Activated naive CD8-positive, alpha-beta T cell treated with anti-CD3 and anti-CD28 coated beads for 36 hours (primary cell): Measurements from ENCODE around the gene KLHL11. TPM values are rescaled to one million over a fixed set of nuclear protein-coding genes. Genes with fewer than 3 reads are reported as not detected.

Source experiments
- DNase-seq: peaks from one replicate; pipeline ENCODE4 v3.0.0; 2021
- H3K27ac Mint-ChIP-seq: one replicate; pipeline ENCODE4 v1.8.0; 2022; ENCODE audit warnings: mild to moderate bottlenecking, moderate library complexity, mixed read lengths
- H3K27me3 Mint-ChIP-seq: one replicate; pipeline ENCODE4 v1.8.0; 2022; ENCODE audit warnings: mild to moderate bottlenecking, mixed read lengths
- H3K36me3 Mint-ChIP-seq: one replicate; pipeline ENCODE4 v1.8.0; 2021; ENCODE audit warnings: mild to moderate bottlenecking, mixed read lengths
- H3K4me1 Mint-ChIP-seq: one replicate; pipeline ENCODE4 v1.8.0; 2021; ENCODE audit warnings: mixed read lengths
- H3K4me3 Mint-ChIP-seq: one replicate; pipeline ENCODE4 v1.8.0; 2022; ENCODE audit warnings: mild to moderate bottlenecking, moderate library complexity, mixed read lengths
- H3K9me3 Mint-ChIP-seq: one replicate; pipeline ENCODE4 v1.8.0; 2022; ENCODE audit warnings: mixed read lengths
- total RNA-seq, 2 experiments: library from RNA; stranded (reverse); gene quantifications; one replicate each; pipeline ENCODE4 v1.2.3, GENCODE V29; 2021

The KLHL11 gene
- total RNA-seq, 2 experiments from 2014 or later: 17.5 to 17.6 TPM

DNA sequence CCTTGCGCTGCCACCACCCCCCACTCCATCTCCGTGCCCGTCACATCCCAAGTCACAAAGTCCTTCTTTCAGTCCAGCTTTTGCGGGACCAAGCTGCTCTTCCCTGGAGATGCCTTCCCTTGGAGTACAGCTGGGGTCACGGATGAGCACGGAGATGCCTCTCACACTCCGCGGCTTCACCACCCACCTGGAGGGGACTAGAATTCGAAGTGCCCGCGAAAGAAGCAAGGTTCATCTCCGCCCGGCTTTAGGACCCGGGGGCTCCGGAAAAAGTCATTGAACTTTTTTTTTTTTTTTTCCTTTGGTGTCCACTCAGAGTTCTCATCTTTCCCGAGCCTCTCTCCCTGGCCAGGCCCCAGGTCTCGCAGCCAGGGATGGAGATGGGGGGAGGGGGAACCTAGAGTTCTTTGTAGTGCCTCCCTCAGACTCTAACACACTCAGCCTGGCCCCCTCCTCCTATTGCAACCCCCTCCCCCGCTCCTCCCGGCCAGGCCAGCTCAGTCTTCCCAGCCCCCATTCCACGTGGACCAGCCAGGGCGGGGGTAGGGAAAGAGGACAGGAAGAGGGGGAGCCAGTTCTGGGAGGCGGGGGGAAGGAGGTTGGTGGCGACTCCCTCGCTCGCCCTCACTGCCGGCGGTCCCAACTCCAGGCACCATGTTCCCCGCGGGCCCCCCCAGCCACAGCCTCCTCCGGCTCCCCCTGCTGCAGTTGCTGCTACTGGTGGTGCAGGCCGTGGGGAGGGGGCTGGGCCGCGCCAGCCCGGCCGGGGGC, 52.7 kb downstream of the KLHL11 start, which contains the start of gene FKBP10:
Gene FKBP10, plus strand, starts transcription at position 624 of the 771 bp plus-strand sequence. Its CDS starts 31 bp downstream, at position 655.
- peak; percentile 28 for DNase-seq
- peak within 1 kb of the TSS; percentile 82 for H3K4me3 Mint-ChIP-seq
- peaks cover 7% of the 10 kb centered on the region for H3K27me3 Mint-ChIP-seq
- H3K4me1 Mint-ChIP-seq: peaks cover 23% of the 10 kb centered on the region
- no peaks in the 10 kb centered on the region for H3K9me3 Mint-ChIP-seq
- H3K27ac Mint-ChIP-seq: no peak within 1 kb of the TSS
- peaks cover 2% of the 10 kb centered on the region for H3K36me3 Mint-ChIP-seq

DNA sequence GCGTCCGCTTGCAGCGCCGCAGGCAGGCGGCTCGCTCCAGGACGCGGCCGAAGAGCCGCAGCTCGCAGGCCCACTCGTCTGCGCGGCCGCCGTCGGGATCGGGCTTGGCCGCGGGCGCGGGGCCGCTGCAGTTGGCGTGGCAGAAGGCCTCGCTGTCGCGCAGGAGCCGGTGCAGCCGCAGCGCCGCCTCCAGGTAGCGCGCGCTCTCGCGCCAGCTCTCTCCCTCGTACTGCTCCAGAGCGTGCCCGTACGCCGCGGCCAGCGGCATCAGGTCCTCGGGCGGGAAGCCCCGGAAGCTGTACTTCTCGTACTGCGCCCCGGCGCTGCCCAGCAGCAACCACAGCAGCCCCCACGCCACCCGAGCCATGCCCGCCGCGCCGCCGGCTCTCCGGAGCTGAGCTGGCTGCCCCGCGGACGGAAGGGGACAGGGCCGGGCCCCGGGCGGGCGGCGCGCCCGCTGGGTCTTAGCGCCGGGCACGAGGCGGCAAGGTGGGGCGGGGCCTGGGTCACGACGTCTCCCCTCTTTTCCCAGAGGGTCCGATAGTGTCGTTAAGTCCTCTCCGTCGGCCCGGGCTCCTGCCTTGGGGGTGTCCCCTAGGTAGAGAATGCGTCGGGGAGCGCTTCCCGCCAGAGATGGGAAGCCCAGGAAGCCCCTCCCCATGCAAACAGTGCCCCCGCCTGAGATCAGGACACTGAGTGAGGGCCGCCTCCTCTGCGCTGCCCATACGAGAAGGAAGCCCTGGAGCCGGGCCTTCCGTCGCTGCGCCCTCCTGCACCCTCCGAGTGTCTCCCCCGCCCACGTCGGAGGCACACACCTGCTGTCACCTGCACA, 53.5 kb downstream of the KLHL11 start, which contains the start of gene P3H4:
Gene P3H4, minus strand, starts transcription at position 401 of the 832 bp plus-strand sequence. Its CDS starts 34 bp downstream, at position 367.
- Mint-ChIP-seq H3K4me3 (peak within 1 kb of the TSS; percentile 82), H3K27ac (no peak within 1 kb of the TSS), H3K36me3 (peaks cover 2% of the 10 kb centered on the region), H3K4me1 (peaks cover 23% of the 10 kb centered on the region), H3K9me3 (no peaks in the 10 kb centered on the region), H3K27me3 (peaks cover 7% of the 10 kb centered on the region)
- DNase-seq: peak; percentile 76

DNA sequence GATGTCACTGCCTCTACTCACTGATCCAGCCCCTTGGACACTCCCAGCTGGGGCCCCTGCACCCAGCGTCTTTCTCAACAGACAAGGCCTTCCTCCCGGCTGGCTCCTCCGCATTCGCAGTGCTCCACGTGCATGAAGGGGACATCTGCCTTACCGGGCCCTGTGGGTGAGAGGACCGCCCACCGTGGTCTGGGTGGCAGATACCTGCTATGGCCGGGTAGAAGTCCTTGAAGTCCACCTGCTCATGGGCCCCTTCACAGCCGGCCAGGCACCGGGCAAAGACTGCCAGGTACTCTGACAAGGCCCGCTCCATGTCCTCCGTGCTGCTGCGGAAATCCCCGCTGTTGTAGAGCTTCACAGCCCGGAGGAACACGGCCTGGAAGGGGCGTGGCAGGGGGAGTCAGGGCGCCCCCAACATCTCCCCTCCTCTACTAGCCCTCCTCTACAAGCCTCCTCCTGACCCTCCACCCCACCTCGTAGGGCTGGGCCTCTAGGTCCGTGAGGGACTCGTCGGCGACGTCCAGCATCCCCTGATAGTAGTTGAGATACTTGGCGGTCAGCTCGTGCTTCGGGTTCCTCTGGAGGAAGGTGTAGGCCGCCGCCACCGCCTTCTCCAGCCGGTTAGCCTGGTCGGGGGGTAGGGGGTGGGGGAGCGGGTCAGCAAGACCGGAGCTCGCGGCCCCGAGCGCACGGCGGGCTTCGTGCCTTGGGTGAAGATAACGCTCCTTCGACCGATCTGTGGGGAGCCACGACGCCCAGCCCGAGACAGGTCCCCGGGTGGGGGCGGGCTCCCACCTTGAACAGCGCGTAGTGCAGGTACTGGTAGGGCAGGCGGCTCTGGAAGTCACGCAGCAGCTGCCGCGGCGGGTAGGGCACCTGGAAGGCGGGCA, 54.3 kb downstream of the KLHL11 start:
- peak overlapping the region; percentile 59 for H3K4me3 Mint-ChIP-seq
- no peak for DNase-seq
- H3K36me3 Mint-ChIP-seq: peaks cover 2% of the 10 kb centered on the region
- H3K9me3 Mint-ChIP-seq: no peaks in the 10 kb centered on the region
- H3K27me3 Mint-ChIP-seq: peaks cover 7% of the 10 kb centered on the region
- no peak overlapping the region for H3K27ac Mint-ChIP-seq
- H3K4me1 Mint-ChIP-seq: peaks cover 23% of the 10 kb centered on the region

DNA sequence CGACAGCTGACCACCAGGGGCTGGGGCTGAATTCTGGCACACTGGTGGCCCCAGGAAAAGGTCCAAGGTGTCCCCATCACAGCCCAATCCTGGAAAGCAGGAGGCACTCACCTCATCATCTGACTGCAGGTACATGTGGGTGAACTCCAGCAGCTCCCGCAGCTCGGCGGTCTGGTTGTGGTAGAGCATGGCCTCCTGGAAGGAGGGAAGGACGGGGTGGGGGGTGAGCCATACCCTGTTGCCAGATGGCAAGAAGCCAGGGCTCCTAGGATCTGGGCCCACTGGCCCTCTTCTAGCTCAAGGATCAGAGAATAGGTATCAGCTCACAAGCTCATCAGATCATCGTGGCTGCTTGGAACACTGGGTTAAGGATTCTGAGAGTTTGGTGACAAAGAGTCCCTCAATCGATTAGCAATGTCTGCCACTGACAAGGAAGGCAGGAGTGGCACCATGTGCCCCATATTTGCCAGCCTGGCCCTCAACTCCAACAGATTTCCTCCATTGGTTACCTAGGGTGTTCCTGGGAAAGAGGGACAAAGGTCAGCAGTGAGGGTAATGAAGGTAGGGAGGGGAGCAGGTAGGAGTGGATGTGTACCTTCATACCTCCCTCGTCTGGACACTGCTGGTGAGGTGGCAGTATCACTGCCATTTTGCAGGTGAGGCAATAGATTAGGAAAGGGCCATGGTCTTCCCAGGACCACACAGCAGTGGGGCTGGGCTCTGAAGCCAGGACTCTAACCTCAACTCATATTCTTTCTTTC, 58.4 kb downstream of the KLHL11 start:
- H3K27ac Mint-ChIP-seq: no peak overlapping the region
- no peak overlapping the region for H3K4me3 Mint-ChIP-seq
- peaks cover 3% of the 10 kb centered on the region for H3K27me3 Mint-ChIP-seq
- H3K4me1 Mint-ChIP-seq: peaks cover 13% of the 10 kb centered on the region
- no peak for DNase-seq
- H3K9me3 Mint-ChIP-seq: no peaks in the 10 kb centered on the region
- H3K36me3 Mint-ChIP-seq: peaks cover 2% of the 10 kb centered on the region

Other genes starting within 250 kb of the KLHL11 start
- not detected for gene KRT17, start 240.8 kb downstream of the KLHL11 start, total RNA-seq
- 1,000 to 10,000 TPM; 1,196 to 1,277 TPM for gene EIF1, start 176.5 kb downstream of the KLHL11 start, total RNA-seq
- gene GAST, start 153.1 kb downstream of the KLHL11 start, total RNA-seq: not detected
- under 1 TPM in 1 of 2 experiments, not detected in 1; 0.08 TPM for gene HAP1, start 130.8 kb downstream of the KLHL11 start, total RNA-seq
- 1 to 10 TPM; 2.7 to 3.7 TPM for gene JUP, start 78.7 kb downstream of the KLHL11 start, total RNA-seq
- 1 to 10 TPM; 1.5 to 1.8 TPM for gene P3H4, start 53.5 kb downstream of the KLHL11 start, total RNA-seq
- under 1 TPM; 0.48 to 0.89 TPM for gene FKBP10, start 52.4 kb downstream of the KLHL11 start, total RNA-seq
- 10 to 100 TPM; 52.8 to 56.7 TPM for gene NT5C3B, start 29.2 kb downstream of the KLHL11 start, total RNA-seq
- under 1 TPM; 0.19 to 0.30 TPM for gene KLHL10, start 27.6 kb downstream of the KLHL11 start, total RNA-seq
- 100 to 1,000 TPM; 197 to 202 TPM for gene ACLY, start 53.5 kb upstream of the KLHL11 start, total RNA-seq
- gene ODAD4, start 65.2 kb upstream of the KLHL11 start, total RNA-seq: under 1 TPM; 0.58 to 0.84 TPM
- gene CNP, start 101.4 kb upstream of the KLHL11 start, total RNA-seq: 10 to 100 TPM; 64.9 to 66.6 TPM
- 100 to 1,000 TPM; 103 to 106 TPM for gene DNAJC7, start 152.0 kb upstream of the KLHL11 start, total RNA-seq
- gene NKIRAS2, start 154.7 kb upstream of the KLHL11 start, total RNA-seq: 10 to 100 TPM; 20.3 to 25.0 TPM
- gene C17orf113, start 185.2 kb upstream of the KLHL11 start, total RNA-seq: under 1 TPM; 0.23 to 0.40 TPM
- 1 to 10 TPM in 1 of 2 experiments, under 1 TPM in 1; 0.92 to 1.2 TPM for gene ZNF385C, start 233.1 kb upstream of the KLHL11 start, total RNA-seq
- gene DHX58, start 247.3 kb upstream of the KLHL11 start, total RNA-seq: 10 to 100 TPM; 23.5 to 24.9 TPM